Stimulated activated CD4-positive, alpha-beta T cell treated with anti-CD3 and anti-CD28 coated beads, Interleukin-4, amount 100 ng/mL, for 24 hours (primary cell): ENCODE results near the gene TCF12.

ENCODE experiments used
- DNase-seq: peaks from one replicate; pipeline ENCODE4 v3.0.0-alpha.2; 2020

The TCF12 gene

DNA sequence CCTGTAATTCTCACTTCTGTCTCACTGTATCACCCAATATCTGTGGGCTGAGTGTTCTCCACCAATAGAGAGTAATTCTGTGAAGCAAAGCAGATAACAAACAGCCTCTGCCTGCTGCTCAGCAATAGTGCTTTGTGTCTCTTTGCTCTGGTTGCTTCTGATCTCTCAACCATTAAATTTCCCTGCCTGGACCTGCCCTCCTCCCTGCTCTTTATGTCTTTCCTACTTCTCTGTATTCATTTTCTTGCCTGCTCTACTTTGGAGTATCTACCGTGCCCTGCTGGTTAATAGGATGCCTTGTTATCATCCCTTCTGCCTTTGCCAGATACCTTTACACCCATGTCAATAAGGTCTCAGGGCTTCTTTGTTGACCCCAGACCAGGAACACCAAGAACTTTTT lies 355.0 kb downstream of the TCF12 start:
- DNase-seq, result no peak

DNA sequence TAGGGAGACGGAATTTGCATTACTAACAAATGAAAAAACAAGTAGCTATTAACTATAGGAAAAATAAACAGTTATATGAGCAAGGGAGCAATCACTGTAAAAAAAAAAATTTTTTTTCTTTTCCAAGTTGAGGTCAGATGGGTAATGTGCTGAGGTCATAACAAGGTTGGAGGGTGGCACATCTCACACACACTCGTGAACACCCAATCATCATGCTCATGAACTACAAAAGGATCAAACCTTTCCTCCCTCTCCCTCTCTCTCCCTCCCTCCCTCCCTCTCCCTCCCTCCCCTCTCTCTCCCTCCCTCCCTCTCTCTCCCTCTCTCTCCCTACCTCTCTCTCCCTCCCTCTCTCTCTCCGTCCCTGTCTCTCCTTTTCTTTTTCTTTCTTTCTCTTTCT lies 360.0 kb downstream of the TCF12 start:
- no peak for DNase-seq

DNA sequence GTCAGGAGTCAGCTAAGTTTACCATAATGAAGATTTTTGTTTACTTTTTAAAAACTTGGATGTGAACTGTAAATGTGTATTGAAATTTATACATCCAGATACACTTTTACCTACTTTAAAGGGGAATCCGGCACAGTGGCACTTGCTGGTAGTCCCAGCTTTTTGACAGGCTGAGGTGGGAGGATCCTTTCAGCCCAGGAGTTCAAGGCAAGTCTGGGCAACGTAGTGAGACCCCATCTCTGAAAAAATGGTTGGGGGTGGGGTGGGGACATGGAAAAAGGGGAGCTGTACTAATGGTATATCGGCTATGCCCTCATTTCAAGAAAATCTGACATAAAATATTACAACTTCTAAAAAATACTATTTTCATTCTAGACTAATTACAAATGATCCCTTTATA lies 362.0 kb downstream of the TCF12 start:
- no peak for DNase-seq

DNA sequence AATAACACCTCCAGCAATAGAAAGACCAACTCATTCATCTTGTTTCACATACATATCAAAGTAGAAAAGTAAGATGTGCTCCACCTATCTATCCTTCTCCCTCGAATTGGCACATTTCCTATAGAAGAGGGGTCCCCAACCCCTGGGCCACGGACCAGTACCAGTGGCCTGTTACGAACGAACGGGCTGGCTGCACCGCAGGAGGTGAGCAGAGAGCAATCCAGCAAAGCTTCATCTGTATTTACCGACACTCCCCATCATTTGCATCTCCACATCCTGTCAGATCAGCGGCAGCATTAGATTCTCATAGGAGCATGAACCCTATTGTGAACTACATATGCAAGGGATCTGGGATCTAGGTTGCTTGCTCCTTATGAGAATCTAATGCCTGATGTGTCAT lies 362.9 kb downstream of the TCF12 start:
- DNase-seq, result no peak

DNA sequence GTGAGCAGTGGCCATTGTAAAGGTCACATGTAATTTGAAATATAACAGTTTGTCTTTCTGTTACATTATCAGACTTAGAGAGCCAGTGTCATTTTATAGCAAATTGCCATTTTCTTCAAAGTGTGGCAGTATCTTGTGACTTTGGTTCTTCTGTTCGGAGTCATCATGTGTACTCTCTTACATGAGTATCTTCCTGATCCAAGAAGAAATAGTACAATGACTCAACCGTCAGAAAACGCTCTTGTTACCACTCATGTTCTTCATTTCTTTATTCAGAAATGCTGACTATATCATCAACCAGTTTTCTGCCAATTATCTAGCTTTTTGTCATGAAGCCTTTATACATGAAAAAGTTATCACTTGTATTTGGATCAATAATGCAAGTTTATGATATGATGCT lies 364.2 kb downstream of the TCF12 start:
- DNase-seq, result no peak

DNA sequence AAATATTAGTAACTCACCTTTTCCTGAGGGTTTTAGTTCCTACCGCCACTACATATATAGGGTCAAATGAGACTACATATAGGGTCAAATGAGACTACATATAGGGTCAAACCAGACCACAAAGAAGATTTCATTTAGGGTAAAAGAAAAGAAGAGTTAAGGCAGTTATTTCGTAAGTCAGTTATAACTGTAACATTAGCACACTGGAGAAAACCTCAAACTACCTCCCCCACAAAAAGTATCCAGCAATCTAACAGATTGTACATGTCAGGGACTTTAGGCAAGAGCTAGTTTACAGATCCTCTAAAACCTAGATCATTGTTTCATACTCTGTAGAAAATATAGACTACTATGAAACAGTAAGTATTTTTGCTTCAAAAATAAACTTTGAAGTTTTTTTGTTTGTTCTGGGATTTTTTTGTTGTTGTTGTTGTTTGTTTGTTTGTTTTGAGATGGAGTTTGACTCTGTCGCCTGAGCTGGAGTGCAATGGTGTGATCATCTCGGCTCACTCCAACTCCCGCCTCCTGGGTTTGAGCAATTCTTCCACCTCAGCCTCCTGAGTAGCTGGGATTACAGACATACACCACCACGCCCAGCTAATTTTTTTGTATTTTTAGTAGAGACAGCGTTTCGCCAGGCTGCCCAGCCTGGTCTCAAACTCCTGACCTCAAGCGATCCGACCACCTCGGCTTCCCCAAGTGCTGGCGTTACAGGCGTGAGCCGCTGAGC lies 365.5 kb downstream of the TCF12 start:
- DNase-seq, result no peak

DNA sequence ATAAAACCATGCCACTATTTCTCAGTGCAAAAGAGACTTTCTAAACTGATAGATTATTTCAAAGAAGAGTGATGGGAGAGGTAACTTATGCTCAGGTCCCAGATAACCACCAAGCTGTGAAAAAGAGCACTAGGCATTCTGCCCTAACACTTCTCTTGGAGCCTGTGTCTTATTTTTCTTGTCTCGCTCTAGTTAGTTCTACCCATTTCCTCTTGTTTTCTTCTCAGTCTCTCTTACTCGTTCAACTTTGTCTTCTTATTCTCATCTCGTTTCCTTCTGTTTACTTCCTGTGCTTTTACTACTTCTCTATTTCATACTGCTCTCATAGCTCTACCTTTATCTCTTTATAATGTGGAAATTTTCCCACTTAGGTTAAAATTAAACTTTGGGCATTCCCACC lies 366.1 kb downstream of the TCF12 start:
- no peak for DNase-seq

DNA sequence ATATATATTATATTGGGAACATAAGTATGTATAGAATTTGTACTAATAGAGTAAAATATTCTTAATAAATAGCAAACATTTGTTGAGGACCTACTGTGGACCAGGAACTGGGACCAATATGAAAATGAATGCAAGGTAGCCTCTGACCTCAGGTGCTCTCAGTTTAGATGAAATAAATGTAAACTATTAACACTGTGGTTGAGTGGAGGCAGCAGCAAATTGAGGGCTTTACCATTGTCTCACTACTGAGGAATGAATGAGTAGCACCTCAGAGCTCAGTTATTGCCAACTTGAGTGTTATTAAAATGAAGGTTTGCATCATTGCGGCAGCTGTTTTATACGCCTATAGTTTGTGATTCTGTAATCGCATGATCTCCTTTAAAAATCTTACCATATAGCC lies 366.9 kb downstream of the TCF12 start:
- DNase-seq, result no peak

DNA sequence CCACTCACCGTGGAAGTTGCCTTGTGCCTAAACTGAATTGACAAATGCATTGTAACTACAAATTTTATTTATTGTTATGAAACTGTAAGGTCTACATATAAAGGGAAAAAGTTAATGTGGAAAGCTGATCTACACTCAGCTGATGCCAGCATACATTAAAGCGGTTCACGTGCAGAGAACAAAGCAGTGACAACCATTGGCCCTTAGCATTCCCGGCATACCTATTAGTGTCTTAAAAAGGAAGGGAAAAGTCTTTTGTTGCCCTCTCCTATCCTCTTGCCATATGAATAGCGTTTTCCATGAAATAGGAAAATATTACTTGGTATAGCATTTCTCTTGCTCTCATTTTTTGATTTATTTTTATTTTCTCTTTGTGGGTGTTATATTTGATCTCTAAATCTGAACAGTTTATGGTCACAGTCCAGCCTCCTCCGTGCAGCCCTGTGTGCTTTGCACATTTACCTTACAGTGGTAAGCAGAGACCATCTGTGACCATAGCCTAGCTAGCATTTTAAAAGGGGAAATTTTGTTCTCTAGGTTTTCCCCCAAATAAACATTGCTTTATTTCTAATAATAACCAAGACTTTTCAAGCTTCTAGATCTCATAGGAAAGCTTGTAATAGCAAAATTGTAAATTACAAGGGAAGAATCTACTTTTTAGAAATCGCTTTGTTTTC lies 368.1 kb downstream of the TCF12 start:
- DNase-seq, result no peak

DNA sequence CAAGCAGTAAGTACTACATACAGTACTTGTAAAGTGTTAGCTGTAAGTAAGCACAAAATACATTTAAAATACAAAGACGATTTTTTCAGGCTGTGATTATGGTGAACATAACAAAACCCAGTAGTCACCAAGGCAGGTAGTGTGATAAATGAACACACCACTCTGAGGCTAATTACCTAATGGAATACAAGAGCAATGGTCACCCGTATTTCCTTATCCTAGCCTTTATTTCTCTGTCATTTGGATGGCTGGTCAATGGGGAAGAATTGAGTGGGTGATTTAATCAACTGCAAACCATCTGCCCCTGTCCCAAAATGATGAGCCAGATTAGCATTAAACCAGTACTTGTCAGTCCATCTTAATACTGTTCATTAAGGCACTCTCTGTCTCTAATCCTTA lies 368.7 kb downstream of the TCF12 start:
- DNase-seq, result no peak

DNA sequence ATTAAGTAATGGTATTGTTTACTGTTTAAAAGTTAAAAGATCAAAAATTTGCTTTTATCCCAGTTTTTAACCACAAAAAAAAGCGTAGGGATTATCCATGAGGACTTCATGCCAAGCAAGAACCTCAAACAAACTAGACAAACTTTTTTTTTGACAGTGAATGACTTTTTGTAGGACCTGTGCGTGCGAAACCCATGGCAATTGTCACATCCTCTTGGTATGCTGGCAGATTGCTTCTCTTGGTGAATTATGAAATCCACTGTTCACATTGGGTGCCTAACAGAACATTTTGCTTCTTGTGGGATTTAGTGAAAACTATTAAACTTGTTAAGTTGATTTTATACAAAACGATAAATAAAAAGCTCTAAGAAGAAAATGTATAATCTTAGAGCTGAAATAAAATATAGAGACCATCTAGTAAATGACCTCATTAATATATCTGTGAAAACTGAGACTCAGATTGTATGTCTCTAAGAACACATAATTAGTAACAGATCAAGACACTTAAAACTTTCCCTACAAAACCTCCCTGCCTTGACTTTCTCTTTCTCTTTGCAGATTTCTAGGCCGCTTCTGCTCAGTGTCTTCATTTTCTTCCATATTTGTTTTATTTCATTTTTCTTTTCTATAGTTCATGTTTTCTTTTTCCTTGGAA lies 370.6 kb downstream of the TCF12 start:
- no peak for DNase-seq

DNA sequence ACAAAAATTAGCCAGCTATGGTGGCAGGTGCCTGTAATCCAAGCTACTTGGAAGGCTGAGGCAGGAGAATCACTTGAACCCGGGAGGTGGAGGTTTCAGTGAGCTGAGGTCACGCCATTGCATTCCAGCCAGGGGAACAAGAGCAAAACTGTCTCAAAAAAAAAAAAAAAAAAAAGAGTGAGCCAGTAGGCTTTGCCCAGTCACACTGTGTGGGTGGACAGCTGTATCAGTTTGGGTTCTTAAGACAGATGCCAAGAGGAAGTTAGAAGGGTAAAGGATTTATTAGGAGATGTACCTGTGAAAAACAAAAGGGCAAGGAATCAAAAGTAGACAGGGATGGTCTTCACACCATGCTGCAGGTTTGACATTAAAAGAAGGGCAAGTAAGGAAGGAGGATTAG lies 371.7 kb downstream of the TCF12 start:
- no peak for DNase-seq

DNA sequence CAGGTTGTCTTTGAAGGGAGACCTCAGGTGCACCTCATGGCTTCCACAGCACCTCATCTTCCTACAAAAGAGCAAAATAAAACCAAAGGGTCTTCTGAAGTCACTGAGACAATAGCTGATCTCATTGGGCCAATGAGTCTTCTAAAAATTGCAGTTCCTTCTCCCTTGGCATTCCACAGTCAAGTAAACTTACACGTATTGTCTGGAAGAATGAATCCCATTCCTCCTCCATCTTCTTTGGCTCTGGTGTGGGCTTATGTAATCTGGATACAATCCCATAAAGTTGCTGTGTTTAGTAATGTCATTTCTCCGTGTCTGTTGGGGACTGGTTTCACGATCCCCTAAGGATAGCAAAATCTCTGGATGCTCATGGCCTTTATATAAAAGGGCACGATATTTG lies 372.4 kb downstream of the TCF12 start:
- DNase-seq, result no peak

DNA sequence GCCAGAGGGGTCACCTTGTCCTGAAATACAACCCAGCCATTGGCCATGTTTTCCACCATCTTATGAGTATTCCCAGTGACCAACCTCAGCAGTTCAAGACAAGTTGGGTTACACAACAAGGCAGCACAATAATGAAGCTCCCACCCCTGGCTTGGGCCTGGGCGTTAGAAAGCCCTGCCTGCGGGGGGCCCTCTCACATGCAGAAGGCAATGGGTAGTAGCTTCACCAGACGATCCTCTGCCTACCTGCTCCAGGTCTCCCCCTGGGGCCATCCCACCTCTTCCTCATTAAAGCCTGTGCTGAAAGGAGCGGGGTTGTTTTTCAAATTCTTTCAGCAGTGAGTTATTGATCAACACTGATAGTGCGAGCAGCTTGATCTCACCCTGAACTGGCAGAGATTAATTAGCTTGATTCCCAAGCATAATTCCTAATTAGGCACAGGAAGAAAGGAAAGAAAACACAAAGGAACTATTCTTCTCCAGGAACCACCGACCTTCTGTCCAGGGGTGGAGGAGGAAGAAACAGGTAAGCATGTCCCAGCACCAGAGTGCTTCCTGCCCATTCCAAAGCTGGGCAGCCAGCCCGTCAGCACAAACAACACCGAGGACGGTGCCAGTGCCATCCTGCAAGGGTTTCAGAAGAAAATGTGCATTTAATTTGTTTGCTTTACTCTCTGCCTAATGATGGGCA lies 378.2 kb downstream of the TCF12 start:
- no peak for DNase-seq

DNA sequence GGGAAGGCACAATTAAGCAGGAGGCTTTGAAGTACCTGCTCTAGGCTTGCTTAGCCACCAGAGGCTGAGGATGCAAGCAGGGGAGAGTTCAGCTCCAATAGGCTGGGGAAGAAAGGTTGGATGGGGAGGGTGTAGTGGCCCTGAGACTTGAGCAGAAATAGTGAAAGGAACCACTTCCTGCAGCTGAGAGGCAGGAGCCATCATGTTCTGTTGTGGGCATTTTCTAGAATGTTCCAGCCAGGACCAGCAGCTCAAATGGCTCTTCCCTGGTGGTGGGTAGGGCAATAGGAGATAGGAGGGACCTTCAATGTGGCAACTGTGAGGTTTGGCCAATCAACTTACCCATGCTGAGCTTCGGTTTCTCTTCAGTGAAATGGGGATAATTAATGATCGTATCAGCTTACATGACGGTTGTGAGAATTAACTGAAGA lies 378.7 kb downstream of the TCF12 start:
- no peak for DNase-seq

DNA sequence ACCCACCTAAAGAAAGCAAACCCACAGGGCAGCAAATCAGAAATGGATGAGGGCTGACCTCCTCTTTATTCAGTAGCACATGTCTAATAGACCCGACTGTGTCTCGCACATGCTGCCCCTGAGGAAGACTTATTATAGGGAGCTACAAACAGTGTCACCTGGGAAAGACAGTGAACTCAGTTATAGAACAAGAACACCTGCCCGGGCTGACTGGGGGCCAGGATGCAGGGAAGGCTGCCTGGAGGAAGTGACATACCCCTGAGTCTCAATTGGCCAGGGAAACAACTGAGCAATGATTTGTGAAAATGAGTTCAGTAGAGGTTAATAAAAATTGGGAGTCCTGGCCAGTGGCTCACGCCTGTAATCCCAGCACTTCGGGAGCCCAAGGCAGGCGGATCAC lies 379.2 kb downstream of the TCF12 start:
- no peak for DNase-seq

DNA sequence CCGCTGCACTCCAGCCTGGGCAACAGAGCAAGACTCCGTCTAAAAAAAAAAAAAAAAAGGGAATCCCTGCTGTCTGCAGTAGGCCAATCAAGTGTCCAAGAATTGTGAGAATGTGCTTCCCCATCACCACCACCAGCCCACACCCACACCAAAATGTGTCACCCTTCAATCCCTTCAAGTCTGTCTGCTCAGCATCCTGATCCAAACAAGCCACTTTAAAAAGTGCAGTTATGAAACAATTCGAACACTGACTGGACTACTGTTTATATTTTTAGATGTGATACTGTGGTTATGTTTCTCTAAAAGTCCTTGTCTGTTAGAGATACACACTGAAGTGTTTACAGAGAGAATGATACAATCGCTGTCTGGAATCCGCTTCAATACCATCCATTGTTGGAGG lies 379.8 kb downstream of the TCF12 start:
- DNase-seq, result no peak

DNA sequence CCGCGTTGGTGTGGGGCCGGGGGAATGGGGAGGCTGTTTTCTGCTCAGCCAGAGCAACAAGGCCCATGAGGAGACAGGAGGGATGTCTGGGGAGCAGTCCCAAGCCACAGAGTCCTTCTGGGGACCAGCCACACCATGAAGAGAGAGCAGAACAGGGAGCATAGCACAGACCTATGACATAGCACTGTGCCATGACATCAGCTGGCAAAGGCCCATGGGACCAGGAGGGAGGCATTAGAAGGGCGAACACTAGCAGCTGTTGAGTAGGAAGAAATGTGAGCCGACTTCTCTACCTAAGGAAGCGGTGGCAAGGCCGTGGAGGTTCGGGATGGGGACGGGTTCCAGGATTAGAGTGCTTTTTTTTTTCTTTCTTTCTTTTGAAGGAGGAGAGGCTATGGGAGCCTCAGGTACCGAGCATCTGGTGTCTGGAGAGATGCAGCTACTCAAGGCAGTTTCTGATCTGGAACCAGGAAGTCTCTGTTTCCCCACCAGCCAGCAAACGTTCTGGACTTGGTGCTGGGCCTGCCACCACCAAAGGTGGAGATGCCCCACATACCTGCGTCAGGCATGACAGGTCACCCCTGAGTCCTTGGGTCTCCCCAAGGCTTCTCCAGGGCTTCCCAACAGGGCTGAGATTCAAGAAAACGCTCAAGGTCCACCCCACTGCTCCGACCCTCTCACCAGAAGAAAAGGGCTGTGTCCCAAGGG lies 380.6 kb downstream of the TCF12 start:
- DNase-seq, result no peak

DNA sequence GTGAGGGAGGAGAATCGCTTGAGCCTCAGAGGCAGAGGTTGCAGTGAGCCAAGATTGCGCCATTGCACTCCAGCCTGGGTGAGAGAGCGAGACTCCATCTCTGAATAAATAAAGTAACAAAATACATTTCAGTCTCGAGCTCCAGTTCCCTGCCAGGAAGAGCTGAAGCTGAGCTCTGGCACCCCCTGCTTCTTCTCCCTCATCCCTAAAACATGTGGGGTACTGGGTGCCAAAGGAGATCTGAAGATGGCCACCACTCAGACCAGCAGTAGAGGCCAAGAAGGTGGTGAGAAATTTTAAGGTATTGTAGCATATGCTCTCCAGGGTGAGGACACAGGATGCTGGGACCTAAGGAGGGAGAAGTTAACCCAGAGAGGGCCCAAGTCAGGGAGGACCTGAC lies 382.9 kb downstream of the TCF12 start:
- DNase-seq, result no peak

DNA sequence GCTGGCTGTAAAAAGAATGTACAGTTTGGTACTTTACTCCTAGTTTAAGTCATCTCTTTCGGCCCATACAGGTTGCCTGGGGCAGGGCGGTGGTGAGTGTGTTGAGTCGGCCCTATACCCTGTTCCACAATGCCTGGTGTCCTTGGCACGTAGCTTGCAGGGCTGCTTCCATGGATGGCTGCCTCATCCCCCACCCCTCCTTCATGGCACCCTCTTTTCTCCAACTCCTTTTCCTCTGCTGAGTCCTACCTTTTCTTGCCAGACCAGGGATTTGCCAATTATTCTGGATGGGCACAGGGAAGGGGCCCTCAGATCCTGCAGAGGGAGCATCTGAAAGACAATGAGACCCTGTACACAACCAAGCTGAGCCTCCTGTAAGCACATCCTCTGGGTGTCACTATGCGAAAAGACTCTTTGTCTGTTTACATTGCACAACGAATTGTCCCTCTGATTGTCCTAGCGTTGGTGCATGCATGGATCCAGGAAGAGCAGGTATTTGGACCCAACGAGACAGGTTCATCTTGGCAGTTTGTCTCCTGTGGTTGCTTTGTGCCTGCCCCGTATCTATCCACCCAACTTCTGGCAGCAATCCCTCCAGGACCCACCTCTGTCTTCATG lies 384.3 kb downstream of the TCF12 start:
- no peak for DNase-seq

DNA sequence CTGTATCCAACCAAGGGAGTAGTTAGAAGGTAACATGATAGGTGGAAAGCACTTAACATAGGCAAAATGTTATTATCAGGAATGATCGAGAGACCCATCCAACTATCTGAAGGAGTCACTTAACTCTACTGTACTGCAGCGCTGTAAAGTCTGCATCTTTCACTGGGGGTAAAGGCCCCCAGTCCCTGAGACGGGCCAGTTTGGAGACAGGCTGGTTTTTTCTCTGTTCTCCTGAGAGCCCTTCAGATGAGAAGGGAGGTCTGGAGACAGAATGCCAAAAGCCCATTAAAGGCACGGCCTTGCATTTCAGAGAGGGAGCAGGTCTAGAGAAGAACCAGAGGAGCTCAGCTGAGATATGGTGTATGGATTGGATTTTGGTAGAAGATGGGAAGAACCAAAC lies 386.6 kb downstream of the TCF12 start:
- DNase-seq, result no peak

DNA sequence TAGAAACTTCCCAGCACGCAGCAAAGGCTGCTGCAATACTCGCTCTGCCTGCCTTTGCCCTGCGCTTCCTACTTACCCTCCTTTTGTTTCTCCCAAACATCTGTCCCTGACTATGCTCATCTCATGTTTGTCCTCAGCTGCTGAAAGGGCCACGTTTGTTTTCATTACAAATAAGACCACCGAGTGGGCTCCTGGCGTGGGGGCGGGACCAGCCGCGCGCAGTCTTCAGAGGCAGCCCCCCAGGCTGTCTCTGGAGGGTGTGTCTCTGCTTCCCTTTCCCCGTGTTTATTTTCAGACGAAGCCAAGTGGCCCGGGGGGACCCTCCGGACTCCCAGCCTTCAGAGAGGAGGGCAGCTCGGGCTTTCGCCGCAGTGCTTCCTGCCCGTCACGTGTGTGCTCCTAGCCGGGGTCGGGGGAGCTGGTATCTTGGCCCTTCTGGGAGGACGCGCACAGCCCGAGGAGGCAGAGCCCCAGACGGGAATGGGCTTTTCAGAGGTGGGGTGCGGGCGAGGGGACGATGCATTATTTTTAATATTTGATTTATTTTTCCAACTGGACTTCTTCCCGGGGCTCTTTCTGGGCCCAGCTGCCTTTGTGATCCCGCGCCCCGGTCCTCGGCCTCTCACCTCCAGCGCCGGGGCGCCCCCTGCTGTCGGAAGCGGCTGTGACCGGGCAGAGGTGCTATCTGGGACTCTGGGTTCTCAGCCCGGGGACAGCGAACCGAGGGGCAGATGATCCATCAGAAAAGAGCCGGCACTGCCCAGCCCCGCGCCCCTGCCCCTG lies 387.9 kb downstream of the TCF12 start:
- DNase-seq, result peak; percentile 84
